Measurements from ENCODE around the gene GPC6.

GRCh38 chr13:93899981-93900380, 673.4 kb downstream of the GPC6 start:
- no peak for TF ChIP-seq HNF4A (conservative IDR thresholded peaks at IDR 0.05)
- no peak for TF ChIP-seq GABPA (IDR thresholded peaks at IDR 0.05 in 1 of 2, conservative IDR thresholded peaks at IDR 0.05 in 1 of 2)
- TF ChIP-seq, protein P1, sequence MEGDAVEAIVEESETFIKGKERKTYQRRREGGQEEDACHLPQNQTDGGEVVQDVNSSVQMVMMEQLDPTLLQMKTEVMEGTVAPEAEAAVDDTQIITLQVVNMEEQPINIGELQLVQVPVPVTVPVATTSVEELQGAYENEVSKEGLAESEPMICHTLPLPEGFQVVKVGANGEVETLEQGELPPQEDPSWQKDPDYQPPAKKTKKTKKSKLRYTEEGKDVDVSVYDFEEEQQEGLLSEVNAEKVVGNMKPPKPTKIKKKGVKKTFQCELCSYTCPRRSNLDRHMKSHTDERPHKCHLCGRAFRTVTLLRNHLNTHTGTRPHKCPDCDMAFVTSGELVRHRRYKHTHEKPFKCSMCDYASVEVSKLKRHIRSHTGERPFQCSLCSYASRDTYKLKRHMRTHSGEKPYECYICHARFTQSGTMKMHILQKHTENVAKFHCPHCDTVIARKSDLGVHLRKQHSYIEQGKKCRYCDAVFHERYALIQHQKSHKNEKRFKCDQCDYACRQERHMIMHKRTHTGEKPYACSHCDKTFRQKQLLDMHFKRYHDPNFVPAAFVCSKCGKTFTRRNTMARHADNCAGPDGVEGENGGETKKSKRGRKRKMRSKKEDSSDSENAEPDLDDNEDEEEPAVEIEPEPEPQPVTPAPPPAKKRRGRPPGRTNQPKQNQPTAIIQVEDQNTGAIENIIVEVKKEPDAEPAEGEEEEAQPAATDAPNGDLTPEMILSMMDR (IDR thresholded peaks at IDR 0.05; ENCODE audit: low read depth, low read length, missing input control), result no peak
- no peak for TF ChIP-seq RAD21 (IDR thresholded peaks at IDR 0.05)
- no peak for TF ChIP-seq ZBTB33 (IDR thresholded peaks at IDR 0.05)
- TF ChIP-seq TAF1 (conservative IDR thresholded peaks at IDR 0.05), result no peak
- TF ChIP-seq, protein P2, sequence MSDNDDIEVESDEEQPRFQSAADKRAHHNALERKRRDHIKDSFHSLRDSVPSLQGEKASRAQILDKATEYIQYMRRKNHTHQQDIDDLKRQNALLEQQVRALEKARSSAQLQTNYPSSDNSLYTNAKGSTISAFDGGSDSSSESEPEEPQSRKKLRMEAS (IDR thresholded peaks at IDR 0.05), result no peak
- no peak for TF ChIP-seq SP1 (IDR thresholded peaks at IDR 0.05)
- TF ChIP-seq, protein P3, sequence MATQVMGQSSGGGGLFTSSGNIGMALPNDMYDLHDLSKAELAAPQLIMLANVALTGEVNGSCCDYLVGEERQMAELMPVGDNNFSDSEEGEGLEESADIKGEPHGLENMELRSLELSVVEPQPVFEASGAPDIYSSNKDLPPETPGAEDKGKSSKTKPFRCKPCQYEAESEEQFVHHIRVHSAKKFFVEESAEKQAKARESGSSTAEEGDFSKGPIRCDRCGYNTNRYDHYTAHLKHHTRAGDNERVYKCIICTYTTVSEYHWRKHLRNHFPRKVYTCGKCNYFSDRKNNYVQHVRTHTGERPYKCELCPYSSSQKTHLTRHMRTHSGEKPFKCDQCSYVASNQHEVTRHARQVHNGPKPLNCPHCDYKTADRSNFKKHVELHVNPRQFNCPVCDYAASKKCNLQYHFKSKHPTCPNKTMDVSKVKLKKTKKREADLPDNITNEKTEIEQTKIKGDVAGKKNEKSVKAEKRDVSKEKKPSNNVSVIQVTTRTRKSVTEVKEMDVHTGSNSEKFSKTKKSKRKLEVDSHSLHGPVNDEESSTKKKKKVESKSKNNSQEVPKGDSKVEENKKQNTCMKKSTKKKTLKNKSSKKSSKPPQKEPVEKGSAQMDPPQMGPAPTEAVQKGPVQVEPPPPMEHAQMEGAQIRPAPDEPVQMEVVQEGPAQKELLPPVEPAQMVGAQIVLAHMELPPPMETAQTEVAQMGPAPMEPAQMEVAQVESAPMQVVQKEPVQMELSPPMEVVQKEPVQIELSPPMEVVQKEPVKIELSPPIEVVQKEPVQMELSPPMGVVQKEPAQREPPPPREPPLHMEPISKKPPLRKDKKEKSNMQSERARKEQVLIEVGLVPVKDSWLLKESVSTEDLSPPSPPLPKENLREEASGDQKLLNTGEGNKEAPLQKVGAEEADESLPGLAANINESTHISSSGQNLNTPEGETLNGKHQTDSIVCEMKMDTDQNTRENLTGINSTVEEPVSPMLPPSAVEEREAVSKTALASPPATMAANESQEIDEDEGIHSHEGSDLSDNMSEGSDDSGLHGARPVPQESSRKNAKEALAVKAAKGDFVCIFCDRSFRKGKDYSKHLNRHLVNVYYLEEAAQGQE (IDR thresholded peaks at IDR 0.05), result no peak
- no peak for TF ChIP-seq RXRA (IDR thresholded peaks at IDR 0.05)

Measured in liver (tissue), 3 donors.